Measurements from ENCODE around the gene MFSD2A.
"Not testable (repeated sequence)": the region's sequence is repeated elsewhere in the genome, so short reads cannot be mapped to it uniquely, and the experiment has no call there.

Gene MFSD2A

GRCh38 chr1:39940980-39941871 lies 13.7 kb upstream of the MFSD2A start:
- DNase-seq, result no peak

- no peak for DNase-seq
Observed at GRCh38 chr1:39943471-39944290, 11.3 kb upstream of the MFSD2A start.

GRCh38 chr1:39944410-39945112 lies 10.4 kb upstream of the MFSD2A start:
- no peak for DNase-seq

- no peak for DNase-seq
Observed at GRCh38 chr1:39946216-39946615, 8.7 kb upstream of the MFSD2A start.

- no peak for DNase-seq
Observed at GRCh38 chr1:39947260-39947659, 7.7 kb upstream of the MFSD2A start.

GRCh38 chr1:39949891-39950290 lies 5.1 kb upstream of the MFSD2A start:
- no peak for DNase-seq

- DNase-seq, result no peak
Observed at GRCh38 chr1:39951926-39952325, 3.0 kb upstream of the MFSD2A start.

- DNase-seq, result no peak
Observed at GRCh38 chr1:39952359-39953110, 2.4 kb upstream of the MFSD2A start.

- no peak for DNase-seq
Observed at GRCh38 chr1:39954324-39954869, 548 bp upstream of the MFSD2A start.

GRCh38 chr1:39955547-39956539 lies 898 bp downstream of the MFSD2A start:
- peak; percentile 68 for DNase-seq

- DNase-seq, result peak; percentile 88
Observed at GRCh38 chr1:39957299-39958015, 2.5 kb downstream of the MFSD2A start.

GRCh38 chr1:39958403-39959200 lies 3.7 kb downstream of the MFSD2A start:
- DNase-seq, result no peak

GRCh38 chr1:39959651-39960333 lies 4.8 kb downstream of the MFSD2A start:
- no peak for DNase-seq

- DNase-seq, result peak; percentile 71
Observed at GRCh38 chr1:39960431-39960958, 5.5 kb downstream of the MFSD2A start.

GRCh38 chr1:39962450-39962825 lies 7.5 kb downstream of the MFSD2A start:
- no peak for DNase-seq

- DNase-seq, result not testable (repeated sequence)
Observed at GRCh38 chr1:39962964-39963363, 8.0 kb downstream of the MFSD2A start.

GRCh38 chr1:39964552-39964951 lies 9.6 kb downstream of the MFSD2A start:
- DNase-seq, result no peak

GRCh38 chr1:39965044-39965443 lies 10.1 kb downstream of the MFSD2A start:
- no peak for DNase-seq

Data from NCI-H226 (cell line).